ENCODE data around the gene CCDC149.
A peak's percentile ranks its signal among the peaks of the same experiment; 100 is the strongest.

CCDC149 gene

DNA sequence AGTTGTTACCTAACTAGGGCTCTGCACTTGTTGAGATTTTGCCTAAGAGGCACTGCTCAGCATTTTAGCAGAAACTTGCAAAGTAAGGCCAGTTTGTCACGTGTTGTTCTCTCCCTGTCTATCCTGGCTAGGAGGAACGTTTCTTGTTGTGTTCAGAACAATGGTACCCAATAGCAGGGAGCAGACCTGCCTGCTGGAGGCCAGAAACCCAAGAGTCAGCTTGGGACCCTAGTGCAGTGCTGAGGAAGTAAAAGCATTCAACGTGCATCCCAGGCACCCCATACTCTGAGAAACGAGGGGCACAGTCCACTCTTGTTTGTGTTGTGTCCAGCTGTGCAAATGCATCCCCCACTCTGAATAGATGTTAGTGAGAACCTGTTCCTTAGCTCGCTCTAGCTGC lies 75.1 kb downstream of the CCDC149 start:
- DNase-seq: no peak

DNA sequence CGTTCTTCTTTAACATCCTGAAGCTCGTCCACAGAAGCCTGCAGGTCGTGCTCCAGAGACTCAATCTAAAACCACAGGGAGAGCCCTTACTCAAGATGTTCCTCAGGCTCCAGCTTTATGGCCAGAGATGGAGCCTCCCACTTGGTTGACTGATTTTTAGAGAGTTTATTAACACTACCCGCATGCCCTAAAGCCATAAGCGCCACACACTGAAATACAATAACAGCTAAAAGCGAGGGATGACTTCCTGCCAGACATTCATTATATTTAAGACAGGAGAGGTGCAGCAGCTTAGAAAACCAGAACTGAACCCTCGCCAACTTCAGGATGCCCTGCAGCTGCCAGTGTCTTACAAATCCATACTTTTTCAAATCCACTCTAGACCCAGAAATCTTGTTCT lies 75.5 kb downstream of the CCDC149 start:
- no peak for DNase-seq

DNA sequence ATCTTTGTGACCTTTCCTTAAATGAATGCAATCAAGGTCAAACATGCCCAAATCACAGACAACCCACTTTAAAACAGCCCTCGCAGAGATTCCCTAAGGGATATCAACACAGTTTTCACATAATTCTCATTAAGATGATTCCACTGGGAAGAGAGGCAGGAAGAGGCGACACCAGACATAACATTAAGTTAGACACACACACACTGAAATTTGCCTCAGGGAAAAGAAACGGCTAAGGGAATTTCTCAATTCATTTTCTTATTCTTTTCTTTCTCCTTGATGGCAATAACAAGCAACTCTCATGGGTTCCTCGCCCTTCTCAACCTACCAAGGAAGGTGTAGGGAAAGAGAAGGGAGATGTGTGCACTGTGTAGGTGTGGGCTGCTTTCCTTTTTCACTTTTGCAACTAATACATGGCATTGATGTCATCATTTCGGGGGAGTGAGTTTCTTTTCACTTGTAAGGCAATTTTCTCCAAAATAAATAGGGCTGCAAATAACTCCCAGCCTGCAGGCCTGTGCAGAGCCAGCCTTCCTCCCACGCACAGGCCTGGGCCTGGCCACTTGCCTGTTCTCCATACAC lies 76.1 kb downstream of the CCDC149 start:
- DNase-seq: no peak

DNA sequence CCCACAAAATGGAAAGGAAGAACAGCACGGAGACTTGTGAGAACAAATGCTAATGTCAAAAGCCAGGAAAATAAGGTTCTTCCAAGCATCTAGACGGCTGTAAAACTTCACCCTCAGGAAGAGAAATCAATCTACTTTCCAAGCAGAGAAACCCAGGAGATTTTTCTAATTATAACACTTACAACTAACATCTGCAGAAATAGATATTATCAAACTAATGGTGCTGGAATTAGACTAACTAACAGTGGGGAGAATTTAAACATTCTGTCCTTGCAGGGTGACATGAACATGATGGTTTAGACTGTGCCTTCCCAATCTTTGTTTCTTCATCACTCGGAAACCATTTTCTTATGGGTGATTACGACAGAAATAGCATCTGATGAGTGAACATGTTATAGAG lies 77.1 kb downstream of the CCDC149 start:
- no peak for DNase-seq

DNA sequence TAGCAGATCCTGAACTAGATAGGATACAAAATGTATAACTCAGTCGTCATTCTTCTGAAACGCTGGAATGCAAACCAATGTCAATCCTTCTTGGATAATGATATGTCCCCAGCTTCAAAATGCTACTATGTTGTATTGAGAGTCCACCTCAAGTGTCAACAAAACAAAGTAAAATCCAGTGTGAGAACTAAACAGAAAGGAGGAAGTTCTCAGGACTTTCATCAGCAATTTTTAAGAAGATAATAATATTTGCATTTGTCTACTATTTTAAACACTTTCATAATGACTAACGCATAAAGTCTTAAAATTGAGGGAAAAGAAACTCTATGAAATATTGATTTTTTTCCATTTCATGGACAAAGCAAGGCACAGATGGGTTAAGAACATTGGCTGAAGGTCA lies 81.2 kb downstream of the CCDC149 start:
- no peak for DNase-seq

DNA sequence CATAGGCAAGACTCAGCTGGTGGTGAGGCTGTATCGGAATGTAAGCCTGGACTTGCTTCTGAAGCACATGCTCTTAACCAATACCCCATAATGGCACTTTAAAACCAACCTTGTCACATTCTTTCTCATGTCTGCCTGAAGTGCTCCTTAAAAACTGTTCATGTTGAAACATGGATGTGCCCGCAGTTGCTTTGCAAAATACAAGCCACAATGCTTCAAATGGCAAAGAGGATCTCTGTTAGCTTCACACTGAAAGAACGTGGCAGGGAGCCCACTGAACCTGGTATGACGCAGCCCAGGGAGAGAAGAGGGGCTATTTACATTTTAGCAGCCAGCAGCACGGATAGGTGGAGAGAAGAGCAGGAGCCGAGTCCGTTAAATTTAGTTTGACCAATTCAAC lies 88.1 kb downstream of the CCDC149 start:
- no peak for DNase-seq

DNA sequence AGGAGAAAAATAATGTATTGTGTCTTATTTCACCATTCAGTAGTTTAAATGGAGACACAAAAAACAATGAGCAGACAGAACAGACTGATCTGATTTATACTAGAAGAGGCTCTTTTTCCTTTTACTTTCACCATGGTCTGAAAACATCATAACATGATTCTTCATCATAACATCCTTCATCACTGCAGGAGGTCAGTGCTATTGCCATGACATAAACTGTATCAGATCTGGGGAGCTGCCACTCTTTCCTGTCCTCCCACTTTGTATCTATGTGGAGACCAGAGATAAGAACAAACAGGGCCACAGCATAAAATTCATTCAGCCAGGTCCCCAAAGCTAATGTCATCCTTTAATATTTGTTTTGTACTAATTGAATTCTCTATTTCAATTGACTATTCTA lies 92.3 kb downstream of the CCDC149 start:
- DNase-seq: no peak

DNA sequence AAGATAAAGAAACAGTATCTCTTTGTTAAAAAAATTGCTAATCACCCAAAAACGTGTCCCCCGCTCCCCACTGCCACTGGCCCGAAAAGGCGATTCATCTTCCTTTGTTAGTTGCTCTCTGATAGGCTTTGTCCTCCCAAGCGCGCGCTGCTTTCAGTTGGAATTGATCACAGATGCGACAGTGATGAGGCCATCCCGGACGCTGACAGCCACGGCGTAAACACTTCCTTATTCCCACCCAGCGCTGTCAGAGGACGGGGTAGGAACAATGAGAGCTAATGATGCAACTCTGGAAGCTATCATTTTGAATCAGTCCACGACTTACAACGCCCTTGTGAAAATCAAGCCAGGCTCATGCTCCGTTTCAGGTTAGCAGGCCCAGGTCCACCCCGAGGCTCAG lies 96.0 kb downstream of the CCDC149 start:
- DNase-seq: no peak

DNA sequence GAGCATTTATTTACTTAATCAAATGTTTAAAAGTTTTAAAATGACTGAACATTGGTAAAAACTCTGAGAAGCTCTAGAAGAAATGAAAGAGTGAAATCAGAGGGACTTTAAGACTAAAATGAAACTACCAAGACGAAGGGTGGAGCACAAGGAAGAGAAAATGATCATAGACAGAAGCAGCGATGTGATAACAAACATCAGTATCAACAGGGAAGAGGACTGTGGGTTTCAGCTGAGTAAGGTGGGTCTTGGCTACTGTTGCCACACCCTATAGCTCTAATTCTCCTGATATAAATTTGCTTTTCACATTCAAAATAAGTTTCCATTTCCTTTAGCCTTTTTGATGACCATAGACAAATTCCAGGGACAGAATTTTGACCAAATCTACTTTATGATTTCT lies 99.1 kb downstream of the CCDC149 start:
- no peak for DNase-seq

DNA sequence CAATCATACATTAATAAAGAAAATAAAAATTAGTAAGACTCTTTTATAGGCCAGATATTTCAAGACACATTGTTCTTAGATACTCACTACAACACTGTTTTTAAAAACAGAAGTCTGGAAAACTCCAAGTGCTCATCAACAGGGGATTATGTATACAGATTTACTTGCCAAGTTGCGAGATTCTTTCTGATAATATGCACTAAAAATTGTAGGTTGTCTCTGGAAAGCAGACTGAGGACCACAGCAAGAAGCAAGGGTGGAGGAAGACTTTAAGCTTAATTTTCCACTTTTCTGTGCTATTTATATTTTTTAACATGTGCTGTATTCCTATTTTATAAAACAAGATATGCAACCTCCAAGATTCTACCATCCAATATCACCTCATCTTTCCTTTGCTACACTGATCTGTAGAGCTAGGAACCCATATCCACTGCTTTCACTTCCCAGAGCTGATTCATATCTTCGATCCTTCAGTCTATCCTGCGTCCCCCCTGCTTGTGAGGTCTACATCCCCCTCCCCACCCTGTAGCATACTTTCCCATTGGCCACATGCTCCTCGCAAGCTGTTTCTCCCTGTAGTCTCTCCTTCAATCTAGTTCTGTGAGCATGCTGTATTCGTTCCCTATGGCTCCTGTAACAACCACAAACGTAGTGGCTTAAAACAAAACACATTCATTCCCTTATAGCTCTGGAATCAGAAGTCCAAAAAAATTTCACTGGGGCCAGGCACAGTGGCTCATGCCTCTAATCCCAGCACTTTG lies 101.8 kb downstream of the CCDC149 start:
- no peak for DNase-seq

DNA sequence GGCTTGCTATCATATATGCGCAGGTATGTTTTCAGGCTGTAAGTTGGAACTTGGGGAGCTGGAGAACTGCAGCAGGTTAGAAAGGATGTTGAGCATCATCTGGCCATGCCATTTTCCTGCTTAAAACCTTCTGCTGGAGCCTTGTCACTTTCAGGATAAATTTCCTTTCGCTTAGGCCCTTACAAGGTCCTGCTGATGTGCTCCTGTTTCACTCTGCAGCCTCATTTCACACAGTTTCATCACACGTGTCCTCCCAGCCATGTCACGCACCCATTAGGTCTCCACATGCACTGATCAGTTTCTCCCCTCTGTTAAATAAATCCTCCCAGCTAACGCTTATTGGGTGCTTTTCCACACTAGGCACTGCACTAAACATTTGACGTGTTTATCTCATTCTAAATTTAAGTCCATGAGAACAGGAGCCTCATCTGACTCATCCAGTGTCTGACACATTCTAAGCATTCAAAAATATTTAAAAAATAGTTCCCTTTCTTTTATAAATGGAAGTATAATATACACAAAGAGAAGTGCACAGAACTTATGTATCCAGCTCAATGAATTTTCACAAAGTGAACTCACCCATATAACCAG lies 102.9 kb downstream of the CCDC149 start:
- no peak for DNase-seq

DNA sequence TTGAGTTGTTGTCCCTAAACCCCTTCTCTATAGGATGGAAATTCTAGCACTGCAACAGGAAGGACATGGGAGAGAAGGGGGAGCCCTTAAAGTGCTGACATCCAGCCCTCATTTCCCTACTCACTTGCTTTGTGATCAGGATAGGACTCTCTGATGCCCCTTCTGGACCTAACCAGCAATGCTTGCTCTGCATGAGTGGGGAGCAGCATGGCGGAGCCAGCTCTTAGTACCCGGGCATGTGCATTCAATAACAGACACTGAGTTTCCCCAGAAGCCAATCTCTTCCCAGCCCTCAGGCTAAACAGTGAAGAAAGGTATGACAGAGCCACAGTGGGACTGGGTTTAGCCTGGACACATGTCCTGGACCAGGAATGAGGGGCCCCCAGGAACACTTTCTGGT lies 103.5 kb downstream of the CCDC149 start:
- no peak for DNase-seq

DNA sequence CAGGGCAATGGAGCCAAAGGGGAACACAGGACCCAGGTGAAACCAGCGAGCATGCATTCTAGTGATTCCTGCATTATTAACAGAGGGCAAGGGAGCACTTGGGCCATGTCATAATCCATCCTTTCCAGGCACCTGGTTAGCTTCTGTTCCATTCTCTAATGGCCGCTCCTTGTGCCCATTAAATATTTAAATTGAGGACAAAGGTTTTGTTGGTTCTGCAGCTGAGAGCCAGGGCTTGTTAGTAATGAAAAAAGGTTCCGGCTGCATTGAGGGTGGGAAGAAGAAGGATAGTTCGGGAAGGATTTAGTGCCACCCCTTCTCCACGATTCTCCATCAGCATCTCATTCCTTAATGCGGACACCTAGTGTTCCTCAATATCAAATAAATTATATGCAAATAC lies 103.9 kb downstream of the CCDC149 start:
- DNase-seq: no peak

DNA sequence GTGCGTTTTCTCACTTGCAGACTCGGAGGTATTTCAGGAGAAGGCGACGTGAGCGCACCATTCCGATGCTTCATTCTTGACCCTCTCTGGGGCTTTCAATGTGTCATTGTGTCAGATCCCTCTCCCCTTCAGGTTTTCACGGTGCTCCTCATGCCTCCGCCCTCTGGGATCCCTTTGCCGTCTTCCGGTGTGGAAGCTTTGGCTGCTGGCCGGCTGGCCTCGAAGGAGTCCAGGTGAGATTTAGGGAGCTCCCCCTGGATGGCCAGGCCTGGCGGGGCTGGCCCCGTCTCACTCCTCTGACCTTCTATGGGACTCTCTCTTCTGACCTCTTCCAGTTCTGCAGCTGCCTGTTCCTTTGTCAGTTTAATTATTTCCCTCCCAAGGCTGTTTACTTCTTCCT lies 104.6 kb downstream of the CCDC149 start:
- no peak for DNase-seq

DNA sequence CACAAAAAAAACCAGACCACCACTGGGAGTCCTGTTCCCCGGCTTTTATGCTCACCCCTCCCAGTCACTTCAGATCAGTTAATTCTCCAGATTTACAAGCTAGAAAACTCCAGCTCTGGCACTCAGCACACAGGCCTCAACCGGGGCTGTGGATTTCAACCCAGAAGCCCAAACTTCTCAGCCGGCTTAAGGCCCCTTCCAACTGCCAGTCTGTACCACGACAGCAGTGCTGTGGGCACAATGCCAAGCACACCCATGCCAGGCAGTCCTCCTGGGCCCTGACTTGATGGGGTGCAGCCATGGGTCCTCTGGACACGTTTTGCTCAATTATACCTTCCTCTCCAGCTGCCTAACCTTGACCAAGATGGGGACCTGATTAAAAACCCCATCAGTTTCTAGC lies 105.2 kb downstream of the CCDC149 start:
- no peak for DNase-seq

DNA sequence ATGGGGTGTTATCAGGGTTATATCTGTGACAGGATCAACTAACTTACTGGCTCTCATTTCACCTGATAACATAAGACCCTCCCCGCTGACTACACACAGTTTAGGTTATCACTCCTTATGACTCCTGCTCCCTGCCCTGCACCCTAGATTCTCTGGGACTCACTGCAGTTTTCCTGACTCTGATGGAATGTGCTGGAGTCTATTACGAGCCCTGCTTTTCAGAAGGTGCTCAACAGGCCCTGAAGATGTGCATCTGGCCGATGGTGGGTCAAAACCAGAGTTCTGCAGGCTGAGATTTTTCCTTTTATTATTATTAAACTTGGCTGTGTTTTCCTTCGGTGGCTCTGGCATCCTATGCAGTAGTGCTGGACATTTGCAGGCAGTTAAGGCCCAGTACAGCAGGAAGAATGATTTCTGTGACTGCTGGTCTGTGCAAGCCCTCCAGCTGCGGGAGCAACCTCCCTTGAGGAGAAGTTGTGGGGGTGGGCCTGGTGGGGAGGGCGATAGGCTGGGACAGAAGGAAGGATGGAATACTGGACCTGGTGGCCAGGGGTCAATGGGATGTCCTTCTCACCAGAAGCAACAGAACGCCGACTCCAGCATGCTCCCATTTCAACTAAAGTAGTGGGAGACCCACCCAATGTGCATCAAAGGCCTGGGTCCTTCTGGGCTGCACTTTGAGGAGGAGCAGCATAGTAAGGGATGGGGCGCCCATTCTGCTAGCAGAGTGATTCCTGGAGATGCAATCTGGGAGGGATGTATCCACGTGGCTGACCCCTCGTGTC lies 106.4 kb downstream of the CCDC149 start:
- no peak for DNase-seq

DNA sequence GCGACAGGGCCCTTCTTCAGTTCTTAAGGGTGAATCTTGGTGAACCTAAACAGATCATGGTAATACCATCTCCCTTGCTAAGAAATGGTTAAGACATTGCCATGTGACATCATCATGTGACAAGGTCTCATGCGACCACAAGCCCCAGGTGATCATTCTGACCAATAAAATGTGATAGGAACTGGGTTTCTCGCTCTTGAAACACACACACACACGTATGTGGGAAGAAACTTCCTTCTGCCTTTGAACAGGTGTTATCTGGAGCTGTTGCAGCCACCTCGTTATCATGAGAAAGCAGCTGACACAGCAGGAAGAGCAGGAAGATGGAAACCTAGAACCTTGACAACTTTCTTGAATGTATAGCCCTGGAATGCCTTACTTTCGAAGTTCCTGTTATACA lies 107.3 kb downstream of the CCDC149 start:
- DNase-seq: no peak

DNA sequence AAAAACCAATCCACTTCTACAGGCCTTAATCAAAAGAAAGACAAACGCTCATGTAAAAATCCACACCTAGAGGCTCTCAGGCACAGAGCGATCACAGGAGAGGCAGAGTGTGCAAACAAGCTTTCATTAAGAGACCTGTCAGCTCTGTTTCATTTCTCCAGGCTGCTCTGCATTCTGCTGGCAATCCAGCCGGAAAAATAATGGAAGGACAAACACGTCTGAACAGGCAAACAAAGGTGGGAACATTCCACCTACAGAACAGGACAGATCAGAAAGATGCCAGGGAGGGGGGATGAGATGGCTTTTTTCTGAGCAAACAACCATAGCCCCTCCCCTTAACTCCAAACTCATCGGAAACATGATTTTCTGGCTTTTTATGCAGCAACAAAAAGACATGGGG lies 107.8 kb downstream of the CCDC149 start:
- peak; percentile 65 for DNase-seq

DNA sequence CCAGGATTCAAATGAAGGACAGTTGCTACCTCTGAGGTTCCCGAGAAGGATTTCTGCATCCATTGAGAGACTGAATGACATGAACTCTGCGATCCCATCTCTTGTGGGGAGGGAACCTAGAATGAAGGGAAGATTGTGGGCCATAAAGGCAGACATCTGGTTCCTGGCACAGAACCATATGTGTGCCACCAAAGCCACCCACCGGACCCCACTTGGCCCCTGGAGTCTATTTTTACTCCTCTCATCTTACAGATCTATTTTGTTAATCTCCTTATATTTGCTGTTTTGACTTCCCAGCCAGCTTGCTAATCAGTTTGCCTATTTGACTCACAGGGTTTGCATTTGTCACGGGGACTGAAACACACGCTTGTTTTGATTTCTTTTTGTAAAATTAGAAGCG lies 110.2 kb downstream of the CCDC149 start:
- DNase-seq: no peak

DNA sequence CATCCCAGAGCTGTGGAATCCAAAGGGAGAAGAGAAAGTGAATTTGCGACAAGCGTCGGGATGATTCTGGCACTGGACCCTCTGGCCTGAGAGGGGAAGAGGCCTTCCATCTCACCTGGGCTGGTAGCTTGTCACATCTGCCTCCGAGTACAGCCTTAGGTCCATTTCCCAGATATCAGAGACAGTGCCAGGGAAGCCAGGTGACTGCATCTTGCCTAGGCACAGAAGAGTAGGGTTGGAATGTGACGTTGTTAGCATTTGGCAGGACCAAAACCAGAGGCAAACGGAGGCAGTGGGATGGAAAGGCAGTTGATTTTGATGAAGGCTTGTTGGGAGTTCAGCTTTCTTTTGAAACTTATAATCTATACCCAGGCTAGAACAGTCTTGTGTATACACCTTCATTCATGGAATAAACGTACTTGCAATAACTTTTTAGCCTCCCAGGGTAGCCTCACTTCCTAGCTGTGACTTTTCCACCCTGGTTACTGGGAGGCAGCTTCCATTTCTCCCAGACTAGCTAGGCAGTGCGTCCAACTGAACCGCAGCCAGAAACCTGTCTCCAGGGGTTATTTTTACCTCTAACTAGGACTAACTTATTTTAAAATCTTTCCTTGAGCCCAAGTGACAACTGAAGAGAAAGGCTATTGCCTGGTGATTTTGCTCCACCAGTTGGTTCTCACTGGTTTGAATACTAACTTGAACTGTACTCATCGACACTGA lies 111.5 kb downstream of the CCDC149 start:
- DNase-seq: no peak

DNA sequence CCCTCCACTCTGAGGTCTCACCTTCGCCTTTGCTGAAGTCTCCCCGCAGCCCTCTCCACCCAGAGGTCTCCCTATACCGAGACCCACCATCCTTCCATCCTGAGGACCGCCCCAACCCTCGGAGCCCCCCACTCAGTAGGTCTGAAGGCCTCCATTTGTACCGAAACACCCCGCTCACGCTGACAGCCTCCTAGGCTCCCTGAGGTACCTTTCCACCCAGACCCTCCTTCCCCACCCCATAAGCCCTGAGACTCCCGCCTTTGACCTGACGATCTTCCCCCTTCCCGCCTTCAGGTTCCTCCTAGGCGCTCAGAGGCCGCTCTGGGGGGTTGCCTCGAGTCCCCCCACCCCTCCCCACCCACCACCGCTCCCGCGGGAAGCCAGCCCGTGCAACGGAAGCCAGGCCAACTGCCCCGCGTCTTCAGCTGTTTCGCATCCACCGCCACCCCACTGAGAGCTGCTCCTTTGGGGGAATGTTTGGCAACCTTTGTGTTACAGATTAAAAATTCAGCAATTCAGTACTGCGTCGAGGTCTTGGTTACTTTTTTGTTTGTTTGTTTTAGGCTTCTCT lies 112.4 kb downstream of the CCDC149 start:
- no peak for DNase-seq

DNA sequence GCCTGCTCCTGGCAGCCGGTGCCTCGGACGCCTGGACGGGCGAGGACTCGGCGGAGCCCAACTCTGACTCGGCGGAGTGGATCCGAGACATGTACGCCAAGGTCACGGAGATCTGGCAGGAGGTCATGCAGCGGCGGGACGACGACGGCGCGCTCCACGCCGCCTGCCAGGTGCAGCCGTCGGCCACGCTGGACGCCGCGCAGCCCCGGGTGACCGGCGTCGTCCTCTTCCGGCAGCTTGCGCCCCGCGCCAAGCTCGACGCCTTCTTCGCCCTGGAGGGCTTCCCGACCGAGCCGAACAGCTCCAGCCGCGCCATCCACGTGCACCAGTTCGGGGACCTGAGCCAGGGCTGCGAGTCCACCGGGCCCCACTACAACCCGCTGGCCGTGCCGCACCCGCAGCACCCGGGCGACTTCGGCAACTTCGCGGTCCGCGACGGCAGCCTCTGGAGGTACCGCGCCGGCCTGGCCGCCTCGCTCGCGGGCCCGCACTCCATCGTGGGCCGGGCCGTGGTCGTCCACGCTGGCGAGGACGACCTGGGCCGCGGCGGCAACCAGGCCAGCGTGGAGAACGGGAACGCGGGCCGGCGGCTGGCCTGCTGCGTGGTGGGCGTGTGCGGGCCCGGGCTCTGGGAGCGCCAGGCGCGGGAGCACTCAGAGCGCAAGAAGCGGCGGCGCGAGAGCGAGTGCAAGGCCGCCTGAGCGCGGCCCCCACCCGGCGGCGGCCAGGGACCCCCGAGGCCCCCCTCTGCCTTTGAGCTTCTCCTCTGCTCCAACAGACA lies 113.1 kb downstream of the CCDC149 start:
- no peak for DNase-seq

All from NCI-H345 (cell line).